Activated CD4-positive, alpha-beta T cell treated with anti-CD3 and anti-CD28 coated beads, Interleukin-2, Interleukin-6, amounts not matched to agents 100 ng/mL and 50 ng/mL, durations not matched to agents 16 hours and 8 hours (primary cell): ENCODE results near the gene FOXL2NB.

Experiments used
- DNase-seq: peaks from one replicate; pipeline ENCODE4 v3.0.0-alpha.2; 2020

FOXL2NB gene

GRCh38 chr3:138945709-138946662 lies 1.0 kb upstream of the FOXL2NB start:
- DNase-seq, result peak; percentile 50

GRCh38 chr3:138947495-138948121 lies 591 bp downstream of the FOXL2NB start:
- no peak for DNase-seq

GRCh38 chr3:138948371-138949001 lies 1.5 kb downstream of the FOXL2NB start:
- no peak for DNase-seq

- DNase-seq, result no peak
Observed at GRCh38 chr3:138949002-138949418, 2.0 kb downstream of the FOXL2NB start.

GRCh38 chr3:138949445-138950005 lies 2.5 kb downstream of the FOXL2NB start:
- no peak for DNase-seq

GRCh38 chr3:138950006-138950644 lies 3.1 kb downstream of the FOXL2NB start:
- peak; percentile 18 for DNase-seq

GRCh38 chr3:138950701-138951100 lies 3.7 kb downstream of the FOXL2NB start:
- no peak for DNase-seq

- DNase-seq, result no peak
Observed at GRCh38 chr3:138960417-138960852, 13.4 kb downstream of the FOXL2NB start.

- no peak for DNase-seq
Observed at GRCh38 chr3:138962854-138963560, 16.0 kb downstream of the FOXL2NB start.

- no peak for DNase-seq
Observed at GRCh38 chr3:138964264-138964663, 17.2 kb downstream of the FOXL2NB start.

- no peak for DNase-seq
Observed at GRCh38 chr3:138964923-138965322, 17.9 kb downstream of the FOXL2NB start.

GRCh38 chr3:138971766-138972320 lies 24.8 kb downstream of the FOXL2NB start:
- no peak for DNase-seq

GRCh38 chr3:138972941-138973340 lies 25.9 kb downstream of the FOXL2NB start:
- DNase-seq, result no peak

- DNase-seq, result no peak
Observed at GRCh38 chr3:138974462-138974861, 27.4 kb downstream of the FOXL2NB start.

GRCh38 chr3:138975351-138975750 lies 28.3 kb downstream of the FOXL2NB start:
- DNase-seq, result no peak

GRCh38 chr3:138976047-138976446 lies 29.0 kb downstream of the FOXL2NB start:
- no peak for DNase-seq

- DNase-seq, result no peak
Observed at GRCh38 chr3:138984816-138985215, 37.8 kb downstream of the FOXL2NB start.

- no peak for DNase-seq
Observed at GRCh38 chr3:138985932-138986331, 38.9 kb downstream of the FOXL2NB start.

GRCh38 chr3:138987181-138987580 lies 40.2 kb downstream of the FOXL2NB start:
- no peak for DNase-seq

- no peak for DNase-seq
Observed at GRCh38 chr3:138995706-138996105, 48.7 kb downstream of the FOXL2NB start.
